B cell (primary cell): ENCODE results near the gene TACC3. TPM values are rescaled to one million over a fixed set of nuclear protein-coding genes. Genes with fewer than 3 reads are reported as not detected.

Experiments
- ATAC-seq: fragments of 200-7000 bp; cut with Tn5 transposase; one replicate; pipeline ENCODE4 v1.10.0; 2021; ENCODE audit warnings: low read depth, mild to moderate bottlenecking, moderate number of reproducible peaks, moderate library complexity
- CTCF ChIA-PET: fragments of 350-600 bp; sonication (Branson Sonifier 250); formaldehyde crosslinking; loops from one replicate; lab custom pipeline; 2021; ENCODE audit warnings: antibody characterized with exemption, inconsistent platforms; lab: Charles Lee
- POLR2A ChIA-PET: fragments of 350-600 bp; sonication (Branson Sonifier 250); formaldehyde crosslinking; loops from one replicate; lab custom pipeline; 2021; ENCODE audit warnings: antibody characterized with exemption; lab: Charles Lee
- DNase-seq: peaks from one replicate; pipeline ENCODE4 v3.0.0; 2013
- H2AFZ ChIP-seq: 2 replicates; pipeline ENCODE4 v1.6.1; 2012; ENCODE audit warnings: mild to moderate bottlenecking, low read depth, low read length; ENCODE audit not compliant: insufficient read depth, poor library complexity, severe bottlenecking
- H3K27ac ChIP-seq, 2 donors: 1 replicate in 1 of 2; 2 replicates in 1 of 2; pipeline ENCODE4 v1.5.1; 2012 to 2013; ENCODE audit warnings: low read length in 2 of 2, mild to moderate bottlenecking in 2 of 2, moderate library complexity in 1 of 2
- H3K27me3 ChIP-seq, 4 experiments: fragments of 200-600 bp in 1 of 4; sonication (generic) in 1 of 4; replicated peaks in 1 of 4; 1 replicate in 2 of 4; 2 replicates in 2 of 4; pipeline versions ENCODE4 v1.6.1 to v1.7.0; 2013 to 2016; ENCODE audit warnings: low read length in 3 of 4, mild to moderate bottlenecking in 2 of 4, mixed read lengths in 1 of 4, moderate library complexity in 1 of 4; ENCODE audit not compliant: insufficient read depth in 4 of 4, control insufficient read depth in 3 of 4; ENCODE audit errors: control extremely low read depth in 1 of 4
- H3K36me3 ChIP-seq, 2 experiments: replicated peaks in 1 of 2; 1 replicate in 1 of 2; 2 replicates in 1 of 2; pipeline versions ENCODE4 v1.6.1 to v1.7.1; 2013; ENCODE audit warnings: low read length in 1 of 2; ENCODE audit not compliant: insufficient read depth in 2 of 2, control insufficient read depth in 1 of 2; ENCODE audit errors: control extremely low read depth in 1 of 2, extremely low read depth in 1 of 2
- H3K4me1 ChIP-seq, 2 donors: fragments of 200-600 bp in 1 of 2; sonication (generic) in 1 of 2; 1 replicate in 1 of 2; 2 replicates in 1 of 2; pipeline versions ENCODE4 v1.5.1 to v1.6.1; 2013 to 2017; ENCODE audit warnings: low read length in 2 of 2; ENCODE audit not compliant: control insufficient read depth in 2 of 2, insufficient read depth in 2 of 2
- H3K4me2 ChIP-seq: replicated peaks from 2 replicates; pipeline ENCODE3; 2012; ENCODE audit warnings: mild to moderate bottlenecking, low read depth, low read length; ENCODE audit not compliant: poor library complexity, severe bottlenecking
- H3K4me3 ChIP-seq, 5 experiments: fragments of 200-600 bp in 1 of 5; sonication (generic) in 1 of 5; 1 replicate in 3 of 5; 2 replicates in 2 of 5; pipeline versions ENCODE4 v1.5.1 to v1.7.0; 2011 to 2016; ENCODE audit warnings: low read length in 4 of 5, mild to moderate bottlenecking in 4 of 5, low read depth in 2 of 5, control low read depth in 1 of 5, moderate library complexity in 1 of 5; ENCODE audit not compliant: insufficient read depth in 1 of 5; ENCODE audit errors: control extremely low read depth in 1 of 5, extremely low read depth in 1 of 5
- H3K79me2 ChIP-seq: fragments of 200-600 bp; sonication (generic); one replicate; pipeline ENCODE4 v1.6.0; 2016; ENCODE audit warnings: low read length; ENCODE audit not compliant: control insufficient read depth, insufficient read depth
- H3K9ac ChIP-seq: fragments of 200-600 bp; sonication (generic); 2 replicates; pipeline ENCODE4 v1.6.1; 2017; ENCODE audit warnings: mild to moderate bottlenecking, low read length, moderate library complexity
- H3K9me3 ChIP-seq, 3 donors: one replicate each; pipeline versions ENCODE4 v1.6.1 to v1.7.1; 2013; ENCODE audit warnings: low read length in 2 of 3; ENCODE audit not compliant: control insufficient read depth in 2 of 3, insufficient read depth in 1 of 3; ENCODE audit errors: control extremely low read depth in 1 of 3
- H4K20me1 ChIP-seq: 2 replicates; pipeline ENCODE4 v1.6.0; 2012; ENCODE audit warnings: mild to moderate bottlenecking, low read length; ENCODE audit not compliant: insufficient read depth, control insufficient read depth, poor library complexity, severe bottlenecking
- H3K27ac Mint-ChIP-seq: one replicate; pipeline ENCODE4 v1.8.0; 2021; ENCODE audit warnings: mixed read lengths
- H3K27me3 Mint-ChIP-seq: one replicate; pipeline ENCODE4 v1.8.0; 2021; ENCODE audit warnings: mixed read lengths
- H3K4me1 Mint-ChIP-seq: one replicate; pipeline ENCODE4 v1.8.0; 2021; ENCODE audit warnings: mixed read lengths
- H3K4me3 Mint-ChIP-seq: one replicate; pipeline ENCODE4 v1.8.0; 2021; ENCODE audit warnings: mixed read lengths
- H3K9me3 Mint-ChIP-seq: one replicate; pipeline ENCODE4 v1.8.0; 2022; ENCODE audit warnings: mixed read lengths; ENCODE audit not compliant: insufficient read depth
- EZH2 ChIP-seq: IDR thresholded peaks from 2 replicates; pipeline ENCODE4 v1.6.1; 2012; ENCODE audit warnings: borderline replicate concordance, low read depth, mild to moderate bottlenecking, moderate library complexity, low read length; ENCODE audit not compliant: insufficient read depth, poor library complexity, severe bottlenecking
- WGBS: methylation state at CpG from one replicate; pipeline ENCODE4 v1.1.5; 2013; ENCODE audit warnings: missing lambda C conversion rate; ENCODE audit not compliant: insufficient coverage; 5-methylcytosine and 5-hydroxymethylcytosine counted together
- intact Hi-C: fragments of 100-400 bp; cut with micrococcal nuclease; formaldehyde crosslinking; loops from one replicate; pipeline ENCODE4 v1.10.0; 2022
- polyA plus RNA-seq: library from polyadenylated mRNA; depleted of rRNA; stranded (reverse); fragments of >200 nt; gene quantifications from 2 replicates; pipeline ENCODE4 v1.2.3, GENCODE V29; 2012
- total RNA-seq, 2 donors: library from RNA; stranded (reverse); fragments of 120-200 nt in 1 of 2; gene quantifications; 1 replicate in 1 of 2; 2 replicates in 1 of 2; pipeline versions ENCODE4 v1.2.3 to v1.2.4, GENCODE V29; 2013 to 2022
- TF ChIP-seq, protein P1 (sequence below): fragments of 200-600 bp; IDR thresholded peaks from one replicate; pipeline ENCODE4 v1.8.0; 2022; ENCODE audit warnings: antibody characterized with exemption, mild to moderate bottlenecking

TACC3 gene
- total and polyA plus RNA-seq, 2 donors (not counting 1 experiment from before 2014, with no cell fraction given) = 29.5 to 47.9 TPM

DNA sequence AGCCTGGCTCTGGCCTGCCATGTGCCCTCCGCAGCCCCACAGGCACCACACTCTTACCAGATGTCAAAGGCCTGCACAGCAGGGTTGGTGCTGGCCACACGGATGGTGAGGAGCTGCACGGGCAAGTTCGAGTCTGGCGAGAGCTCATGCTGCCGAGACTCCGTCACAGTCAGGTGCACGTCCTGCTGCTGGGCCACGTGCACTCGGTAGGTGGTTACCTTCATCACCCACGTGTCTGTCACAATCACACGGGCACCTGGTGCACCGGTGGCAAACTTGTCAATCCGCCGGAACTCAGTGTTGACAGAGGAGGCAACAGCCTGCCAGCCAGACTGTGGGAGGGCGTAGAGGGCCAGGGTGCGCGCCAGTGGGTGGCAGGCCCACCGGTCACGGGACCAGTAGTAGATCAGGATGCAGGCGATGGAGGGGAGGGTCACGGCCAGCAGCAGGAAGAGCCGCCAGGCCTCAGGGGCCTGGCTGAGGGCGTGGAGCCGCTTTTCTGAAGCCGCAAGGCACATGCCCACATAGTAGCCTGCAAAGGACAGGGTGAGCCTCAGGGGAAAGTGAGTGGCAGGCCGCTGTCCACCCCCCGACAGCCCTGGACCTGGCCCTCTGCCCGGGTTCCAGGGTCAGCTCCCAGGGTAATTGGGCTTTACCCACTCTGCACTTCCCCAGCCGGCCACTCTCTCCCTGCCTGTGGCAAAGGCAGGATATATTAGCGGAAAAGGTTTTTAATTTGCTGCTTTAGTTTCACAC is 3.0 kb upstream of the TACC3 start:
- Histone ChIP-seq H3K79me2 (peaks cover 55% of the 10 kb centered on the region), H3K27ac (no peak overlapping the region), H3K27me3 (no peaks in the 10 kb centered on the region), H2AFZ (no peak overlapping the region), H3K4me2 (no peak overlapping the region), H4K20me1 (peaks cover 49% of the 10 kb centered on the region), H3K36me3 (peaks cover 0 to 20% of the 10 kb centered on the region in 2 experiments), H3K9ac (no peak overlapping the region), H3K4me3 (no peak overlapping the region), H3K9me3 (peaks cover 0 to 6% (median 0%) of the 10 kb centered on the region in 3 donors), H3K4me1 (peaks cover 61 to 84% of the 10 kb centered on the region in 2 donors)
- H3K4me1 Mint-ChIP-seq = peaks cover 72% of the 10 kb centered on the region
- H3K27ac Mint-ChIP-seq = peak overlapping the region; percentile 86
- ATAC-seq = no peak
- intact Hi-C loops = no loop called here
- ChIA-PET POLR2A (no interaction called here), CTCF (interaction anchor here (0.6 to 14.7 kb wide), 2 partner anchors 25 to 90 kb away, joined by 4 to 503 read pairs; no protein-coding TSS in a partner anchor)
- H3K4me3 Mint-ChIP-seq = peak overlapping the region; percentile 64
- WGBS = 96% methylated on average over 27 of the region's 31 CpGs
- no peaks in the 10 kb centered on the region for H3K27me3 Mint-ChIP-seq
- TF ChIP-seq EZH2 = no peak
- TF ChIP-seq, protein P1, sequence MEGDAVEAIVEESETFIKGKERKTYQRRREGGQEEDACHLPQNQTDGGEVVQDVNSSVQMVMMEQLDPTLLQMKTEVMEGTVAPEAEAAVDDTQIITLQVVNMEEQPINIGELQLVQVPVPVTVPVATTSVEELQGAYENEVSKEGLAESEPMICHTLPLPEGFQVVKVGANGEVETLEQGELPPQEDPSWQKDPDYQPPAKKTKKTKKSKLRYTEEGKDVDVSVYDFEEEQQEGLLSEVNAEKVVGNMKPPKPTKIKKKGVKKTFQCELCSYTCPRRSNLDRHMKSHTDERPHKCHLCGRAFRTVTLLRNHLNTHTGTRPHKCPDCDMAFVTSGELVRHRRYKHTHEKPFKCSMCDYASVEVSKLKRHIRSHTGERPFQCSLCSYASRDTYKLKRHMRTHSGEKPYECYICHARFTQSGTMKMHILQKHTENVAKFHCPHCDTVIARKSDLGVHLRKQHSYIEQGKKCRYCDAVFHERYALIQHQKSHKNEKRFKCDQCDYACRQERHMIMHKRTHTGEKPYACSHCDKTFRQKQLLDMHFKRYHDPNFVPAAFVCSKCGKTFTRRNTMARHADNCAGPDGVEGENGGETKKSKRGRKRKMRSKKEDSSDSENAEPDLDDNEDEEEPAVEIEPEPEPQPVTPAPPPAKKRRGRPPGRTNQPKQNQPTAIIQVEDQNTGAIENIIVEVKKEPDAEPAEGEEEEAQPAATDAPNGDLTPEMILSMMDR = no peak
- H3K9me3 Mint-ChIP-seq = no peaks in the 10 kb centered on the region
- peak; percentile 56 for DNase-seq
